Progenitor cell of endocrine pancreas (in vitro differentiated cells): Measurements from ENCODE around the gene UBALD1. TPM values are rescaled to one million over a fixed set of nuclear protein-coding genes. Genes with fewer than 3 reads are reported as not detected.

Source experiments
- DNase-seq: peaks from one replicate; pipeline ENCODE4 v3.0.0; 2021; ENCODE audit warnings: low spot score; ENCODE audit not compliant: unreplicated experiment
- H3K27ac Mint-ChIP-seq: 2 replicates; pipeline ENCODE4 v1.8.0; 2021; ENCODE audit warnings: mild to moderate bottlenecking, moderate library complexity, mixed read lengths
- H3K27me3 Mint-ChIP-seq: 2 replicates; pipeline ENCODE4 v1.8.0; 2021; ENCODE audit warnings: mixed read lengths
- H3K36me3 Mint-ChIP-seq: 2 replicates; pipeline ENCODE4 v1.8.0; 2022; ENCODE audit warnings: mixed read lengths; ENCODE audit not compliant: insufficient read depth
- H3K4me1 Mint-ChIP-seq: 2 replicates; pipeline ENCODE4 v1.8.0; 2021; ENCODE audit warnings: low read depth, mixed read lengths
- H3K4me3 Mint-ChIP-seq: 2 replicates; pipeline ENCODE4 v1.8.0; 2021; ENCODE audit warnings: low read depth, mild to moderate bottlenecking, moderate library complexity, mixed read lengths
- H3K9me3 Mint-ChIP-seq: 2 replicates; pipeline ENCODE4 v1.8.0; 2021; ENCODE audit warnings: low read depth, mixed read lengths
- CTCF ChIP-seq: fragments of 200-600 bp; sonication (generic); IDR thresholded peaks from one replicate; pipeline ENCODE4 v1.5.0; 2021; ENCODE audit warnings: antibody characterized with exemption, mild to moderate bottlenecking; ENCODE audit not compliant: unreplicated experiment
- total RNA-seq: library from RNA; stranded (reverse); gene quantifications from 2 replicates; pipeline ENCODE4 v1.2.1, GENCODE V29; 2021

Gene UBALD1
- total RNA-seq, 1 donor from 2014 or later: 39.4 TPM

- Mint-ChIP-seq H3K27me3 (no peaks in the 10 kb centered on the region), H3K4me3 (no peak overlapping the region), H3K9me3 (no peaks in the 10 kb centered on the region), H3K36me3 (no peaks in the 10 kb centered on the region), H3K27ac (peak overlapping the region; percentile 24), H3K4me1 (peaks cover 21% of the 10 kb centered on the region)
- TF ChIP-seq CTCF: no peak
- no peak for DNase-seq
Measured at GRCh38 chr16:4618645-4619418, 4.1 kb upstream of the UBALD1 start.

- Mint-ChIP-seq H3K27ac (peak overlapping the region; percentile 100), H3K9me3 (no peaks in the 10 kb centered on the region), H3K36me3 (no peaks in the 10 kb centered on the region), H3K4me3 (peak overlapping the region; percentile 85), H3K4me1 (peaks cover 27% of the 10 kb centered on the region), H3K27me3 (no peaks in the 10 kb centered on the region)
- DNase-seq: no peak
- no peak for TF ChIP-seq CTCF
Measured at GRCh38 chr16:4617880-4618279, 3.2 kb upstream of the UBALD1 start.

GRCh38 chr16:4616047-4616811, 1.5 kb upstream of the UBALD1 start:
- H3K4me1 Mint-ChIP-seq: peaks cover 26% of the 10 kb centered on the region
- peak overlapping the region; percentile 100 for H3K27ac Mint-ChIP-seq
- no peaks in the 10 kb centered on the region for H3K36me3 Mint-ChIP-seq
- H3K4me3 Mint-ChIP-seq: peak overlapping the region; percentile 85
- no peaks in the 10 kb centered on the region for H3K9me3 Mint-ChIP-seq
- peak; percentile 95 for DNase-seq
- peak; percentile 58 for TF ChIP-seq CTCF
- H3K27me3 Mint-ChIP-seq: no peaks in the 10 kb centered on the region

- Mint-ChIP-seq H3K4me3 (peak overlapping the region; percentile 85), H3K27ac (peak overlapping the region; percentile 80), H3K27me3 (no peaks in the 10 kb centered on the region), H3K4me1 (peaks cover 23% of the 10 kb centered on the region), H3K9me3 (no peaks in the 10 kb centered on the region), H3K36me3 (no peaks in the 10 kb centered on the region)
- no peak for TF ChIP-seq CTCF
- no peak for DNase-seq
Measured at GRCh38 chr16:4615384-4616046, 827 bp upstream of the UBALD1 start.
